Neural progenitor cell (in vitro differentiated cells): ENCODE data around the gene YAP1.

Experiments used
- CTCF ChIP-seq: fragments of 200-600 bp; sonication (generic); IDR thresholded peaks from 2 replicates; pipeline ENCODE4 v1.5.1; 2017; ENCODE audit warnings: antibody characterized with exemption, mild to moderate bottlenecking
- EZH2 ChIP-seq: fragments of 200-600 bp; sonication (generic); IDR thresholded peaks from 2 replicates; pipeline ENCODE4 v1.6.1; 2017; ENCODE audit warnings: antibody characterized with exemption, mild to moderate bottlenecking, moderate library complexity

GRCh38 chr11:102239448-102239847 lies 129.2 kb downstream of the YAP1 start:
- no peak for TF ChIP-seq CTCF
- TF ChIP-seq EZH2 = no peak
